Non-pigmented ciliary epithelial cell (primary cell): Measurements from ENCODE around the gene HOXA13.

Experiments
- DNase-seq: peaks from one replicate; pipeline ENCODE4 v3.0.0-alpha.2; 2010; ENCODE audit warnings: low read depth

The HOXA13 gene

GRCh38 chr7:27237735-27238334 lies 37.9 kb upstream of the HOXA13 start:
- no peak for DNase-seq

- no peak for DNase-seq
Measured at GRCh38 chr7:27235387-27236311, 35.8 kb upstream of the HOXA13 start.

GRCh38 chr7:27229448-27229847 lies 29.6 kb upstream of the HOXA13 start:
- DNase-seq: no peak

- DNase-seq: no peak
Measured at GRCh38 chr7:27224983-27225934, 25.4 kb upstream of the HOXA13 start.

GRCh38 chr7:27223941-27224575 lies 24.2 kb upstream of the HOXA13 start:
- DNase-seq: no peak

- DNase-seq: no peak
Measured at GRCh38 chr7:27221201-27221797, 21.4 kb upstream of the HOXA13 start.

GRCh38 chr7:27220440-27220955 lies 20.6 kb upstream of the HOXA13 start:
- DNase-seq: no peak

GRCh38 chr7:27219821-27220220 lies 19.9 kb upstream of the HOXA13 start:
- DNase-seq: no peak

- DNase-seq: no peak
Measured at GRCh38 chr7:27217951-27218350, 18.1 kb upstream of the HOXA13 start.

GRCh38 chr7:27215356-27215755 lies 15.5 kb upstream of the HOXA13 start:
- DNase-seq: no peak

- no peak for DNase-seq
Measured at GRCh38 chr7:27214239-27214950, 14.5 kb upstream of the HOXA13 start.

GRCh38 chr7:27213433-27214238 lies 13.7 kb upstream of the HOXA13 start:
- DNase-seq: no peak

- DNase-seq: no peak
Measured at GRCh38 chr7:27212497-27213432, 12.9 kb upstream of the HOXA13 start.

- no peak for DNase-seq
Measured at GRCh38 chr7:27211764-27212204, 11.9 kb upstream of the HOXA13 start.

GRCh38 chr7:27211084-27211446 lies 11.2 kb upstream of the HOXA13 start:
- DNase-seq: no peak

GRCh38 chr7:27210441-27211083 lies 10.7 kb upstream of the HOXA13 start:
- no peak for DNase-seq

GRCh38 chr7:27209933-27210440 lies 10.1 kb upstream of the HOXA13 start:
- no peak for DNase-seq

- DNase-seq: no peak
Measured at GRCh38 chr7:27208998-27209397, 9.1 kb upstream of the HOXA13 start.
